IMR-90 (cell line): ENCODE results near the gene ARFGEF3. TPM values are rescaled to one million over a fixed set of nuclear protein-coding genes. Genes with fewer than 3 reads are reported as not detected.

ENCODE experiments used
- ATAC-seq: fragments of 200-7000 bp; cut with Tn5 transposase; 2 replicates; pipeline ENCODE4 v1.9.1; 2020; ENCODE audit warnings: low read depth, mild to moderate bottlenecking, moderate library complexity
- BruUV-seq: library from RNA; stranded (reverse); fragments of 400-500 nt; replicated peaks from 2 replicates; lab custom pipeline; 2021; lab: Mats Ljungman, UMichigan
- CTCF ChIA-PET: fragments of 300-600 bp; formaldehyde crosslinking; extraction: SDS; loops from one replicate; lab custom pipeline; 2021; ENCODE audit warnings: antibody characterized with exemption; lab: Yijun Ruan, JAX
- POLR2A ChIA-PET: fragments of 300-600 bp; sonication (Branson Sonifier 250); formaldehyde crosslinking; loops from one replicate; lab custom pipeline; 2022; ENCODE audit warnings: antibody characterized with exemption; ENCODE audit not compliant: unreplicated experiment; lab: Charles Lee
- DNase-seq: peaks from one replicate; pipeline ENCODE4 v3.0.0; 2013
- H2AFZ ChIP-seq: replicated peaks from 2 replicates; pipeline ENCODE3; 2013; ENCODE audit warnings: low read length, mild to moderate bottlenecking; ENCODE audit not compliant: poor library complexity
- H2AK5ac ChIP-seq: 2 replicates; pipeline ENCODE4 v1.6.1; 2013; ENCODE audit warnings: low read depth, low read length, inconsistent platforms
- H2AK9ac ChIP-seq: replicated peaks from 2 replicates; pipeline ENCODE3; 2013; ENCODE audit warnings: mild to moderate bottlenecking, low read depth, low read length, moderate library complexity; ENCODE audit not compliant: poor library complexity
- H2BK120ac ChIP-seq: 2 replicates; pipeline ENCODE4 v1.6.1; 2013; ENCODE audit warnings: low read depth, low read length, inconsistent platforms
- H2BK15ac ChIP-seq: 3 replicates; pipeline ENCODE4 v1.6.1; 2013; ENCODE audit warnings: low read depth, low read length, inconsistent platforms
- H2BK20ac ChIP-seq: 2 replicates; pipeline ENCODE4 v1.6.1; 2013; ENCODE audit warnings: low read depth, mild to moderate bottlenecking, inconsistent platforms, low read length, moderate library complexity
- H2BK5ac ChIP-seq: 2 replicates; pipeline ENCODE4 v1.6.1; 2013; ENCODE audit warnings: mild to moderate bottlenecking, low read depth, low read length, inconsistent platforms; ENCODE audit not compliant: poor library complexity, severe bottlenecking
- H3K14ac ChIP-seq: replicated peaks from 2 replicates; pipeline ENCODE4 v1.6.1; 2013; ENCODE audit warnings: low read depth, low read length, inconsistent platforms
- H3K18ac ChIP-seq: 2 replicates; pipeline ENCODE4 v1.6.1; 2013; ENCODE audit warnings: low read depth, low read length, control low read depth
- H3K23ac ChIP-seq: 2 replicates; pipeline ENCODE4 v1.6.1; 2013; ENCODE audit warnings: low read depth, low read length, inconsistent platforms
- H3K27ac ChIP-seq: 2 replicates; pipeline ENCODE4 v1.5.1; 2013; ENCODE audit warnings: mild to moderate bottlenecking, control low read depth, low read length; ENCODE audit not compliant: insufficient read depth
- H3K27me3 ChIP-seq: 2 replicates; pipeline ENCODE4 v1.6.1; 2013; ENCODE audit warnings: low read length; ENCODE audit not compliant: control insufficient read depth, insufficient read depth
- H3K36me3 ChIP-seq: 2 replicates; pipeline ENCODE4 v1.6.1; 2013; ENCODE audit warnings: low read length, mixed read lengths; ENCODE audit not compliant: control insufficient read depth, insufficient read depth
- H3K4ac ChIP-seq: 2 replicates; pipeline ENCODE4 v1.6.1; 2013; ENCODE audit warnings: low read depth, low read length, inconsistent platforms
- H3K4me1 ChIP-seq: 2 replicates; pipeline ENCODE4 v1.6.1; 2013; ENCODE audit warnings: low read length, mixed read lengths; ENCODE audit not compliant: control insufficient read depth, insufficient read depth
- H3K4me2 ChIP-seq: 2 replicates; pipeline ENCODE4 v1.6.1; 2013; ENCODE audit warnings: low read depth, mild to moderate bottlenecking, control low read depth, low read length, moderate library complexity
- H3K4me3 ChIP-seq: 2 replicates; pipeline ENCODE4 v1.5.1; 2013; ENCODE audit warnings: low read depth, mild to moderate bottlenecking, control low read depth, low read length, moderate library complexity; ENCODE audit not compliant: insufficient read depth
- H3K56ac ChIP-seq: 2 replicates; pipeline ENCODE4 v1.6.1; 2013; ENCODE audit warnings: low read length, inconsistent platforms; ENCODE audit not compliant: insufficient read depth; ENCODE audit errors: extremely low read depth
- H3K79me1 ChIP-seq, 2 experiments: 2 replicates each; pipeline ENCODE4 v1.6.1; 2013; ENCODE audit warnings: low read length in 2 of 2, inconsistent platforms in 1 of 2, low read depth in 1 of 2
- H3K9ac ChIP-seq: 2 replicates; pipeline ENCODE4 v1.6.1; 2013; ENCODE audit warnings: low read depth, low read length, control low read depth
- H3K9me1 ChIP-seq: 2 replicates; pipeline ENCODE4 v1.6.1; 2013; ENCODE audit warnings: low read length, inconsistent platforms; ENCODE audit not compliant: insufficient read depth
- H3K9me3 ChIP-seq: 2 replicates; pipeline ENCODE4 v1.6.1; 2013; ENCODE audit warnings: low read length; ENCODE audit not compliant: control insufficient read depth, insufficient read depth
- H4K20me1 ChIP-seq: 2 replicates; pipeline ENCODE4 v1.6.1; 2013; ENCODE audit warnings: low read length, inconsistent platforms; ENCODE audit not compliant: insufficient read depth
- H4K5ac ChIP-seq: 2 replicates; pipeline ENCODE4 v1.6.1; 2013; ENCODE audit warnings: mild to moderate bottlenecking, low read depth, low read length, control low read depth
- H4K8ac ChIP-seq, 2 experiments: 2 replicates each; pipeline ENCODE4 v1.6.1; 2013; ENCODE audit warnings: low read depth in 2 of 2, low read length in 2 of 2, control low read depth in 1 of 2, inconsistent platforms in 1 of 2
- H4K91ac ChIP-seq: 2 replicates; pipeline ENCODE4 v1.6.1; 2013; ENCODE audit warnings: low read depth, low read length, inconsistent platforms; ENCODE audit not compliant: insufficient read depth
- BHLHE40 ChIP-seq: fragments of 150-350 bp; IDR thresholded peaks from 2 replicates; pipeline ENCODE4 v1.6.1; 2016; ENCODE audit warnings: mild to moderate bottlenecking, low read depth, low read length
- CEBPB ChIP-seq: IDR thresholded peaks from 2 replicates; pipeline ENCODE4 v1.6.1; 2012; ENCODE audit warnings: low read depth, low read length, improper control_type of control experiment
- CHD1 ChIP-seq: IDR thresholded peaks from 2 replicates; pipeline ENCODE4 v1.6.1; 2012; ENCODE audit warnings: low read depth, low read length, improper control_type of control experiment
- CTCF ChIP-seq: conservative IDR thresholded peaks from 2 replicates; pipeline ENCODE4 v1.5.1; 2012; ENCODE audit warnings: mild to moderate bottlenecking, low read depth, low read length, improper control_type of control experiment
- ELK1 ChIP-seq: fragments of 150-350 bp; IDR thresholded peaks from 2 replicates; pipeline ENCODE4 v1.6.1; 2016; ENCODE audit warnings: low read depth, mild to moderate bottlenecking, low read length, moderate library complexity, borderline replicate concordance
- FOS ChIP-seq: fragments of 150-350 bp; IDR thresholded peaks from 2 replicates; pipeline ENCODE4 v1.6.1; 2016; ENCODE audit warnings: low read depth, low read length
- MAFK ChIP-seq: IDR thresholded peaks from 2 replicates; pipeline ENCODE4 v1.6.1; 2012; ENCODE audit warnings: low read depth, low read length, improper control_type of control experiment
- MAZ ChIP-seq: IDR thresholded peaks from 2 replicates; pipeline ENCODE4 v1.6.1; 2012; ENCODE audit warnings: low read depth, mild to moderate bottlenecking, low read length, improper control_type of control experiment, moderate library complexity, borderline replicate concordance
- MXI1 ChIP-seq: IDR thresholded peaks from 2 replicates; pipeline ENCODE4 v1.6.1; 2012; ENCODE audit warnings: low read depth, mild to moderate bottlenecking, low read length, moderate library complexity, borderline replicate concordance
- NFE2L2 ChIP-seq: fragments of 150-350 bp; IDR thresholded peaks from 2 replicates; pipeline ENCODE4 v1.6.1; 2016; ENCODE audit warnings: low read depth, mild to moderate bottlenecking, low read length
- POLR2A ChIP-seq: IDR thresholded peaks from 2 replicates; pipeline ENCODE4 v1.6.1; 2012; ENCODE audit warnings: mild to moderate bottlenecking, low read depth, low read length
- RAD21 ChIP-seq: IDR thresholded peaks from 2 replicates; pipeline ENCODE4 v1.6.1; 2012; ENCODE audit warnings: low read length, improper control_type of control experiment
- RCOR1 ChIP-seq: IDR thresholded peaks from 2 replicates; pipeline ENCODE4 v1.6.1; 2012; ENCODE audit warnings: mild to moderate bottlenecking, low read length, improper control_type of control experiment; ENCODE audit not compliant: insufficient replicate concordance
- RFX5 ChIP-seq: IDR thresholded peaks from 2 replicates; pipeline ENCODE4 v1.8.0; 2012; ENCODE audit warnings: low read depth, mild to moderate bottlenecking, low read length, moderate library complexity
- SMC3 ChIP-seq: fragments of 150-350 bp; IDR thresholded peaks from 2 replicates; pipeline ENCODE4 v1.6.1; 2016; ENCODE audit warnings: low read depth, mild to moderate bottlenecking, antibody characterized with exemption, low read length, moderate library complexity
- USF2 ChIP-seq: fragments of 150-350 bp; IDR thresholded peaks from 2 replicates; pipeline ENCODE4 v1.6.1; 2017; ENCODE audit warnings: mild to moderate bottlenecking, antibody characterized with exemption, low read length, low read depth
- WGBS, 2 experiments: methylation state at CpG; one replicate each; pipeline versions ENCODE4 v1.1.5 to v1.1.7; 2013; ENCODE audit warnings: missing lambda C conversion rate in 2 of 2; ENCODE audit not compliant: insufficient read length in 1 of 2; ENCODE audit errors: extremely low coverage in 2 of 2; 5-methylcytosine and 5-hydroxymethylcytosine counted together
- dilution Hi-C: fragments of 300-500 bp; cut with HindIII; formaldehyde crosslinking; loops from one replicate; pipeline ENCODE4 v1.14.3; 2018; ENCODE audit warnings: low sequenced_read_pairs; ENCODE audit not compliant: unreplicated experiment
- in situ Hi-C: fragments of 300-500 bp; cut with MboI; formaldehyde crosslinking; loops from 3 replicates; pipeline ENCODE4 v1.14.3; 2019; ENCODE audit warnings: low sequenced_read_pairs, inconsistent platforms, mixed read lengths
- intact Hi-C: fragments of 100-400 bp; cut with micrococcal nuclease; formaldehyde crosslinking; loops from 2 replicates; pipeline ENCODE4 v1.10.0; 2022
- polyA plus RNA-seq, 3 experiments: library from polyadenylated mRNA; depleted of rRNA; stranded (reverse); fragments of >200 nt; gene quantifications; 2 replicates each; pipeline ENCODE4 v1.2.3, GENCODE V29; 2012; ENCODE audit warnings: low replicate concordance in 1 of 3
- total RNA-seq: library from RNA; depleted of rRNA; stranded (reverse); fragments of >200 nt; gene quantifications from 2 replicates; pipeline ENCODE4 v1.2.3, GENCODE V29; 2012

Gene ARFGEF3
- total and polyA plus RNA-seq, 2 of the 4 experiments (the other 2 are of a cell fraction), result under 0.01 to 0.02 TPM

GRCh38 chr6:138378463-138378862 is 216.7 kb downstream of the ARFGEF3 start:
- WGBS, 2 experiments, result no CpG with 5 or more reads among the region's 4 CpGs
- H3K9me3 ChIP-seq, result no peaks in the 10 kb centered on the region
- dilution Hi-C loops, result no loop called here

More at GRCh38 chr6:138378463-138378862, 216.7 kb downstream of the ARFGEF3 start:
- intact Hi-C loops, result no loop called here
- no peak overlapping the region for H3K4me2 ChIP-seq
- no peak overlapping the region for H3K9ac ChIP-seq
- no peak for DNase-seq
- no peak overlapping the region for H2AK5ac ChIP-seq
- no peak overlapping the region for H3K4me3 ChIP-seq
- no peak overlapping the region for H3K23ac ChIP-seq
- H2AFZ ChIP-seq, result no peak overlapping the region
- POLR2A ChIA-PET, result no interaction called here
- H4K5ac ChIP-seq, result no peak overlapping the region
- TF ChIP-seq USF2 (no peak), CHD1 (no peak), CTCF (no peak), NFE2L2 (no peak), FOS (no peak), RAD21 (no peak), BHLHE40 (no peak), CEBPB (no peak), RFX5 (no peak), RCOR1 (no peak), SMC3 (no peak), MAZ (no peak), ELK1 (no peak), MAFK (no peak), MXI1 (no peak), POLR2A (no peak)
- no peak overlapping the region for H4K8ac ChIP-seq
- no peak overlapping the region for H3K56ac ChIP-seq
- H4K20me1 ChIP-seq, result no peaks in the 10 kb centered on the region
- H2BK5ac ChIP-seq, result no peak overlapping the region
- H3K18ac ChIP-seq, result no peak overlapping the region
- no peaks in the 10 kb centered on the region for H3K9me1 ChIP-seq
- H2BK15ac ChIP-seq, result no peak overlapping the region
- H3K14ac ChIP-seq, result no peak overlapping the region
- in situ Hi-C loops, result no loop called here
- H3K27ac ChIP-seq, result no peak overlapping the region
- H3K79me1 ChIP-seq, result no peaks in the 10 kb centered on the region
- H3K27me3 ChIP-seq, result peaks cover 9% of the 10 kb centered on the region
- no peaks in the 10 kb centered on the region for H3K4me1 ChIP-seq
- no peak overlapping the region for H2BK120ac ChIP-seq
- no peaks in the 10 kb centered on the region for H3K36me3 ChIP-seq
- BruUV-seq, result no TSS peak
- H4K91ac ChIP-seq, result no peak overlapping the region
- no peak overlapping the region for H3K4ac ChIP-seq
- no peak overlapping the region for H2BK20ac ChIP-seq
- no peak for ATAC-seq
- CTCF ChIA-PET, result no interaction called here
- H2AK9ac ChIP-seq, result no peak overlapping the region
